Stimulated activated CD8-positive, alpha-beta memory T cell treated with anti-CD3 and anti-CD28 coated beads, Interleukin-2, amount 100 ng/mL, for 48 hours (primary cell): ENCODE data around the gene CRMP1.
"Not testable (repeated sequence)": the region's sequence is repeated elsewhere in the genome, so short reads cannot be mapped to it uniquely, and the experiment has no call there.

Source experiments
- DNase-seq, 2 donors: peaks; one replicate each; pipeline ENCODE4 v3.0.0-alpha.2; 2020; ENCODE audit warnings: low read depth in 2 of 2

The CRMP1 gene

GRCh38 chr4:5856362-5856761 lies 36.5 kb downstream of the CRMP1 start:
- not testable (repeated sequence) for DNase-seq

GRCh38 chr4:5854929-5855328 lies 38.0 kb downstream of the CRMP1 start:
- no peak for DNase-seq

- no peak for DNase-seq
Observed at GRCh38 chr4:5852523-5853202, 40.2 kb downstream of the CRMP1 start.

GRCh38 chr4:5851637-5852301 lies 41.1 kb downstream of the CRMP1 start:
- DNase-seq, result no peak

GRCh38 chr4:5845035-5845905 lies 47.6 kb downstream of the CRMP1 start:
- DNase-seq, result no peak

- DNase-seq, result no peak
Observed at GRCh38 chr4:5843573-5844530, 49.0 kb downstream of the CRMP1 start.

- no peak for DNase-seq
Observed at GRCh38 chr4:5842456-5842855, 50.4 kb downstream of the CRMP1 start.

GRCh38 chr4:5839751-5840674 lies 52.9 kb downstream of the CRMP1 start:
- DNase-seq, result no peak

GRCh38 chr4:5839332-5839731 lies 53.6 kb downstream of the CRMP1 start:
- DNase-seq, result no peak

GRCh38 chr4:5837483-5837882 lies 55.4 kb downstream of the CRMP1 start:
- not testable (repeated sequence) for DNase-seq

GRCh38 chr4:5836943-5837342 lies 55.9 kb downstream of the CRMP1 start:
- no peak for DNase-seq

GRCh38 chr4:5828005-5828391 lies 64.9 kb downstream of the CRMP1 start:
- DNase-seq, result no peak

- DNase-seq, result no peak
Observed at GRCh38 chr4:5827108-5828004, 65.5 kb downstream of the CRMP1 start.

- DNase-seq, result no peak
Observed at GRCh38 chr4:5826437-5827107, 66.3 kb downstream of the CRMP1 start.

- DNase-seq, result no peak
Observed at GRCh38 chr4:5825321-5826041, 67.4 kb downstream of the CRMP1 start.

- no peak for DNase-seq
Observed at GRCh38 chr4:5824635-5825034, 68.3 kb downstream of the CRMP1 start.

GRCh38 chr4:5824227-5824626 lies 68.7 kb downstream of the CRMP1 start:
- no peak for DNase-seq
